Measurements from ENCODE around the gene ACLY. TPM values are rescaled to one million over a fixed set of nuclear protein-coding genes. Genes with fewer than 3 reads are reported as not detected.
A peak's percentile ranks its signal among the peaks of the same experiment; 100 is the strongest.

Gene ACLY
- total RNA-seq, 2 donors from 2014 or later: 135 to 145 TPM

DNA sequence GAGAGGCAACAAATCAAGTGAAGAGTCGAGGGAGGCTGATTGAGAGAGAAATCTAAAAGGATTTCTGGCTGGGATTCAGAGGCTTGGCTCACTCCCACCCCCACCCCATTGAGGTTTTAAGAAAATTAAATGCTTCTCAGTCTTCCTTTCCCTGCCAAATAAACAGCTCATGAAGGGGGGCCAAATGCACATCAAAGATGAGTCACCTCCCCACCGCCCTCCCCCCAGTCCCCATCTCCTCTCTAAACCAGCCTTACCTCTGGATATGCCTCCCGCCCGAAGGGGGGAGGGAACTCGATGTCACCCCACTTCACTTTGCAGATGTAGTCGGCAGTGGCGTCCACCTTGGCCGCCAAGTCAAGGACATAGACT is 11.6 kb downstream of the ACLY start:
- TF ChIP-seq, protein P1, sequence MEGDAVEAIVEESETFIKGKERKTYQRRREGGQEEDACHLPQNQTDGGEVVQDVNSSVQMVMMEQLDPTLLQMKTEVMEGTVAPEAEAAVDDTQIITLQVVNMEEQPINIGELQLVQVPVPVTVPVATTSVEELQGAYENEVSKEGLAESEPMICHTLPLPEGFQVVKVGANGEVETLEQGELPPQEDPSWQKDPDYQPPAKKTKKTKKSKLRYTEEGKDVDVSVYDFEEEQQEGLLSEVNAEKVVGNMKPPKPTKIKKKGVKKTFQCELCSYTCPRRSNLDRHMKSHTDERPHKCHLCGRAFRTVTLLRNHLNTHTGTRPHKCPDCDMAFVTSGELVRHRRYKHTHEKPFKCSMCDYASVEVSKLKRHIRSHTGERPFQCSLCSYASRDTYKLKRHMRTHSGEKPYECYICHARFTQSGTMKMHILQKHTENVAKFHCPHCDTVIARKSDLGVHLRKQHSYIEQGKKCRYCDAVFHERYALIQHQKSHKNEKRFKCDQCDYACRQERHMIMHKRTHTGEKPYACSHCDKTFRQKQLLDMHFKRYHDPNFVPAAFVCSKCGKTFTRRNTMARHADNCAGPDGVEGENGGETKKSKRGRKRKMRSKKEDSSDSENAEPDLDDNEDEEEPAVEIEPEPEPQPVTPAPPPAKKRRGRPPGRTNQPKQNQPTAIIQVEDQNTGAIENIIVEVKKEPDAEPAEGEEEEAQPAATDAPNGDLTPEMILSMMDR (IDR thresholded peaks at IDR 0.05): no peak
- Histone ChIP-seq H3K9ac (ENCODE audit: low read depth in 2 of 2, low read length in 2 of 2) (no peak overlapping the region), H3K4me3 (no peak overlapping the region), H3K27me3 (no peaks in the 10 kb centered on the region), H3K36me3 (peaks cover 47% of the 10 kb centered on the region), H3K4me1 (no peaks in the 10 kb centered on the region), H3K9me3 (no peaks in the 10 kb centered on the region), H3K27ac (no peak overlapping the region)
- no peak for DNase-seq
- intact Hi-C loops (cut with DNase I): no loop called here

DNA sequence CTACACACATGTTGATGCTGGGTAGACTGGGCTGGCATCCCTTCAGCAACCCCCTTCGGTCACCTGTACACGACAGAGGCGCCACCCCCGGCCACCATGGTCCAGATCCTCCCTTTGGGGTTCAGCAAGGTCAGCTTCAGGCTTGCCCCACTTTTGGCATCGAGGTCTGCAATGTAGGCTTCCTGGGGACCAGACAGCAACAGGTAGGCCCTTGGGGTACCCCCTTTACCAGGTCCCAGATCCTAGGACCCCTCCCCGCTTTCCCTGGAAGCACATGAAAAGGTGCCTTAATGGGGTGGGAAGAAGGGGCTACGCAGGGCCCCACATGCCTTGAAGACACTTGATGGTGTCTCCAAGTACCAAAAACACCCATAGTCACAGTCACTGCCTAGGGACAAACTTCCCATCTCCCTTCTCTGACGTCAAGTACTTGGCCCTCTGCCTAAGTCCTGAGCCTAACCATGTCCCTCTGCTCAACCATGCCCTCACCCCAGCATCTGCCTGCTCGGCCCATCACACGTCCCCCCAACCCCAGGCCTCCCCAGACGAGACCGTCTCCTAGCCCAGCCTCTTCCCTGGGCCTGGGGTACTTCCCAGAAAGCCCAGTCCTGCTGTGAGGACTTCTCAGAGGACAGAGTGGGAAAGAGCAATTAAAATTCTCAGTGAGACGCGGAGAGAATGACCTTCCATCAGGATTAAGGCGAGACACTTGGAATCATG is 12.1 kb downstream of the ACLY start:
- intact Hi-C loops (cut with DNase I): no loop called here
- no peaks in the 10 kb centered on the region for H3K27me3 ChIP-seq
- H3K4me3 ChIP-seq: no peak overlapping the region
- DNase-seq: no peak
- TF ChIP-seq, protein P1 (IDR thresholded peaks at IDR 0.05): no peak
- H3K27ac ChIP-seq: peak overlapping the region; percentile 3
- H3K36me3 ChIP-seq: peaks cover 46% of the 10 kb centered on the region
- no peak overlapping the region for H3K9ac ChIP-seq (ENCODE audit: low read depth in 2 of 2, low read length in 2 of 2)
- no peaks in the 10 kb centered on the region for H3K4me1 ChIP-seq
- H3K9me3 ChIP-seq: no peaks in the 10 kb centered on the region

DNA sequence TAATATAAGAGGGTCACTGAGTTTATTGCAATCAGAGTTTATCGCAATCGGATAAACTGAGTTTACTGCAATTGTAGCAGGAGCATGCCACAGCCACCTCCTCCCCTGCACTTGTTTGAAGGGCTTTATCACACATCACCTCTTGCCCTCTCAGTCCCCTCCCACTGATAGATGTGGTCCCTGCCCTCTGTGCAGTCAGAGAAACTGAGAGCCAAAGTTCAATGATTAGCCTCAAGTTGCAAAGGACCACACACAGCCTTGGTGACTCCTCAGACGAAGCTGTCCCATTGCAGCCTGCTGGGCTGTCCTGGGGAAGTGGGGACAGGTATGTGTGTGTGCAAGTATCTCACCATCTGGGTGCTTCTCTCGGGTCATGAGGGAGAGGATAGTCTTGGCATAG is 13.6 kb downstream of the ACLY start:
- Histone ChIP-seq H3K36me3 (peaks cover 33% of the 10 kb centered on the region), H3K27ac (no peak overlapping the region), H3K27me3 (no peaks in the 10 kb centered on the region), H3K4me1 (no peaks in the 10 kb centered on the region), H3K4me3 (no peak overlapping the region), H3K9ac (ENCODE audit: low read depth in 2 of 2, low read length in 2 of 2) (no peak overlapping the region), H3K9me3 (no peaks in the 10 kb centered on the region)
- no peak for DNase-seq
- TF ChIP-seq, protein P1 (IDR thresholded peaks at IDR 0.05): no peak
- intact Hi-C loops (cut with DNase I): no loop called here

DNA sequence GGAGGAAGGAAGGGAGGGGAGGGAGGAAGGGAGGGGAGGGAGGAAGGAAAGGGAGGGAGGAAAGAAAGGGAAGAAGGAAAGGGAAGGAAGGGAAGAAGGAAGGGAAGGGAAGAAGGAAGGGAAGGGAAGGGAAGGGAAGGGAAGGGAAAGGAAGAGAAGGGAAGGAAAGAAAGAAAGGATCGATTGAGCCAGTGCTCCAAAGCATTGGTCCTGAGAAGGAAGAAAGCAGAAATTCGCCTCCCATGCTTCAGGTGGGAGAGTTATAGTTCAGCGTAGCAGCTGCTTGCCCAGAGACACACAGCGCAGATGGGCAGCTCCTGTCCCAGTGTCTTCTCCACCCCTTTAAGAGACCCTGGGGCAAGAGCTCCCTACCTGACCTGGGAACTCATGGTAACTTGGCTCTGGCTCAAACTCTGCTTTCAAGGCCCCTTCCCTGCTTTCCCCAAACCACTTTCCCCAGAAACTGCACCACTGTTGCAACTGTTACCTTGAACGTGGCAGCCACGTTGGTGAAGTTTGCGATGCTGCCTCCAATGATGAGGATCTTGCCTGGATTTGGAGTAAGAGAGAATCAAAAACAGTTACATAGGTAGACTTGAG is 14.4 kb downstream of the ACLY start:
- TF ChIP-seq, protein P1 (IDR thresholded peaks at IDR 0.05): no peak
- Histone ChIP-seq H3K36me3 (peaks cover 28% of the 10 kb centered on the region), H3K27ac (no peak overlapping the region), H3K4me3 (no peak overlapping the region), H3K4me1 (no peaks in the 10 kb centered on the region), H3K9ac (ENCODE audit: low read depth in 2 of 2, low read length in 2 of 2) (no peak overlapping the region), H3K27me3 (no peaks in the 10 kb centered on the region), H3K9me3 (no peaks in the 10 kb centered on the region)
- intact Hi-C loops (cut with DNase I): no loop called here
- DNase-seq: no peak

DNA sequence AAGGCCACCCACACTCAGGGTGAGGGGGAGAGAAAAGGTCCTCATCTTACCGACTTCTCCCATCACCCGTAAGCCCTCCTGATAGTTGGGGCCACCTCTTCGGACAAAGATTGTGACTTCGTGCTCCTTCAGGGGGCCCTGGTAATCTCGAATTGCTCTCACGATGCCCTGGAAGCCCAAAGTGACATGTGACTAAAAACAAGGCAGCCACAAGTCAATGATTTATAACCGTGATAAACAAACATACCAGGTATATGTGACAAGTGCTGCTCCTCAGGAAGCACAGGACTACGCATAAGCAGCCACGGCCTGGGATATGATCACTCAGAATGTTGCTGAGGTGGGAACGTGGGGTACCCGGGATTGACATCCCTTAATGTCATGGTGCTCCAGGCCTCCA is 17.1 kb downstream of the ACLY start:
- TF ChIP-seq, protein P1 (IDR thresholded peaks at IDR 0.05): no peak
- Histone ChIP-seq H3K36me3 (peaks cover 39% of the 10 kb centered on the region), H3K4me3 (no peak overlapping the region), H3K9me3 (no peaks in the 10 kb centered on the region), H3K27me3 (no peaks in the 10 kb centered on the region), H3K4me1 (no peaks in the 10 kb centered on the region), H3K9ac (ENCODE audit: low read depth in 2 of 2, low read length in 2 of 2) (no peak overlapping the region), H3K27ac (no peak overlapping the region)
- DNase-seq: no peak
- intact Hi-C loops (cut with DNase I): no loop called here
